Parathyroid adenoma (tissue), 2 donors: ENCODE data around the gene OR10AD1.
"Not testable (repeated sequence)": the region's sequence is repeated elsewhere in the genome, so short reads cannot be mapped to it uniquely, and the experiment has no call there.

Experiments used
- H2AFZ ChIP-seq: fragments of 300-600 bp; sonication (generic); one replicate; pipeline ENCODE4 v1.7.0; 2017; ENCODE audit warnings: antibody characterized with exemption, mild to moderate bottlenecking
- H3K27ac ChIP-seq: fragments of 300-600 bp; sonication (generic); one replicate; pipeline ENCODE4 v1.7.0; 2017
- H3K27me3 ChIP-seq: fragments of 300-600 bp; sonication (generic); one replicate; pipeline ENCODE4 v1.7.0; 2017; ENCODE audit warnings: low read length; ENCODE audit not compliant: control insufficient read depth, insufficient read depth
- H3K36me3 ChIP-seq: fragments of 300-600 bp; sonication (generic); one replicate; pipeline ENCODE4 v1.7.0; 2017; ENCODE audit warnings: low read length; ENCODE audit not compliant: control insufficient read depth, insufficient read depth
- H3K4me1 ChIP-seq: fragments of 300-600 bp; sonication (generic); one replicate; pipeline ENCODE4 v1.7.0; 2017; ENCODE audit warnings: control low read depth
- H3K4me2 ChIP-seq: fragments of 300-600 bp; sonication (generic); one replicate; pipeline ENCODE4 v1.7.0; 2017; ENCODE audit warnings: low read length
- H3K4me3 ChIP-seq: fragments of 300-600 bp; sonication (generic); one replicate; pipeline ENCODE4 v1.7.0; 2017; ENCODE audit warnings: low read depth, low read length
- H3K79me2 ChIP-seq: fragments of 300-600 bp; sonication (generic); one replicate; pipeline ENCODE4 v1.7.0; 2017; ENCODE audit warnings: control low read depth
- H3K9ac ChIP-seq: fragments of 300-600 bp; sonication (generic); one replicate; pipeline ENCODE4 v1.7.0; 2017; ENCODE audit warnings: mild to moderate bottlenecking
- H3K9me3 ChIP-seq: fragments of 300-600 bp; sonication (generic); one replicate; pipeline ENCODE4 v1.7.0; 2017; ENCODE audit warnings: low read length; ENCODE audit not compliant: control insufficient read depth
- CTCF ChIP-seq: fragments of 300-600 bp; sonication (generic); IDR thresholded peaks from one replicate; pipeline ENCODE4 v1.7.0; 2017; ENCODE audit warnings: antibody characterized with exemption, mild to moderate bottlenecking
- donor health status: primary hyperparathyroidism.

Gene OR10AD1

GRCh38 chr12:48203192-48203591, at the start of gene OR10AD1:
Gene OR10AD1 (minus strand): TSS chr12:48203292. CDS start chr12:48203292, 0 bp downstream.
- H3K9me3 ChIP-seq: peaks cover 3% of the 10 kb centered on the region
- no peaks in the 10 kb centered on the region for H3K36me3 ChIP-seq
- H3K9ac ChIP-seq: no peak within 1 kb of the TSS
- TF ChIP-seq CTCF: no peak
- peaks cover 17% of the 10 kb centered on the region for H3K4me1 ChIP-seq
- H2AFZ ChIP-seq: no peak within 1 kb of the TSS
- no peak within 1 kb of the TSS for H3K27ac ChIP-seq
- H3K79me2 ChIP-seq: peaks cover 33% of the 10 kb centered on the region
- H3K27me3 ChIP-seq: no peaks in the 10 kb centered on the region
- H3K4me3 ChIP-seq: no peak within 1 kb of the TSS
- no peak within 1 kb of the TSS for H3K4me2 ChIP-seq

GRCh38 chr12:48247181-48247966, 44.3 kb upstream of the OR10AD1 start:
- no peak overlapping the region for H2AFZ ChIP-seq
- no peak for TF ChIP-seq CTCF
- no peak overlapping the region for H3K9ac ChIP-seq
- H3K4me1 ChIP-seq: no peaks in the 10 kb centered on the region
- no peaks in the 10 kb centered on the region for H3K9me3 ChIP-seq
- H3K36me3 ChIP-seq: no peaks in the 10 kb centered on the region
- no peaks in the 10 kb centered on the region for H3K27me3 ChIP-seq
- no peak overlapping the region for H3K4me3 ChIP-seq
- no peak overlapping the region for H3K27ac ChIP-seq
- H3K79me2 ChIP-seq: no peaks in the 10 kb centered on the region
- no peak overlapping the region for H3K4me2 ChIP-seq

GRCh38 chr12:48237162-48237561, 34.1 kb upstream of the OR10AD1 start:
- Histone ChIP-seq H2AFZ (no peak overlapping the region), H3K36me3 (no peaks in the 10 kb centered on the region), H3K4me3 (no peak overlapping the region), H3K27ac (no peak overlapping the region), H3K4me2 (no peak overlapping the region), H3K9me3 (no peaks in the 10 kb centered on the region), H3K27me3 (no peaks in the 10 kb centered on the region), H3K9ac (no peak overlapping the region), H3K79me2 (no peaks in the 10 kb centered on the region), H3K4me1 (no peaks in the 10 kb centered on the region)
- TF ChIP-seq CTCF: no peak

GRCh38 chr12:48235796-48236333, 32.8 kb upstream of the OR10AD1 start:
- no peak for TF ChIP-seq CTCF
- no peaks in the 10 kb centered on the region for H3K4me1 ChIP-seq
- H3K27ac ChIP-seq: no peak overlapping the region
- no peaks in the 10 kb centered on the region for H3K9me3 ChIP-seq
- no peaks in the 10 kb centered on the region for H3K27me3 ChIP-seq
- H3K4me2 ChIP-seq: no peak overlapping the region
- H3K4me3 ChIP-seq: no peak overlapping the region
- H3K79me2 ChIP-seq: no peaks in the 10 kb centered on the region
- H3K36me3 ChIP-seq: no peaks in the 10 kb centered on the region
- no peak overlapping the region for H2AFZ ChIP-seq
- H3K9ac ChIP-seq: no peak overlapping the region

- H3K4me2 ChIP-seq, H3K4me1 ChIP-seq, H3K27ac ChIP-seq, H3K79me2 ChIP-seq, H3K27me3 ChIP-seq, H3K4me3 ChIP-seq, H3K36me3 ChIP-seq, H2AFZ ChIP-seq, H3K9ac ChIP-seq, H3K9me3 ChIP-seq: not testable (repeated sequence)
Observed at GRCh38 chr12:48231169-48231958, 28.3 kb upstream of the OR10AD1 start.

GRCh38 chr12:48224533-48224932, 21.4 kb upstream of the OR10AD1 start:
- not testable (repeated sequence) for H3K79me2 ChIP-seq, H3K4me3 ChIP-seq, H2AFZ ChIP-seq, H3K36me3 ChIP-seq, H3K27me3 ChIP-seq, H3K9ac ChIP-seq, H3K4me1 ChIP-seq, H3K27ac ChIP-seq, H3K4me2 ChIP-seq, H3K9me3 ChIP-seq
